NCI-H2029 treated with DMSO at 0.1 percent for 48 hours (cell line): Measurements from ENCODE around the gene ZFYVE21.
"Not testable (repeated sequence)": the region's sequence is repeated elsewhere in the genome, so short reads cannot be mapped to it uniquely, and the experiment has no call there.

Experiments used
- DNase-seq: peaks from one replicate; lab custom pipeline; 2025; lab: John Stamatoyannopoulos, UW

The ZFYVE21 gene

GRCh38 chr14:103715052-103716000, at the start of gene ZFYVE21, which contains the start of gene XRCC3:
Gene ZFYVE21, plus strand, starts transcription at chr14:103715810. Its CDS starts 32 bp downstream, at chr14:103715842.
Gene XRCC3, minus strand, starts transcription at chr14:103715451. Its CDS starts 4,364 bp downstream, at chr14:103711087.
- peak; percentile 86 for DNase-seq

DNA sequence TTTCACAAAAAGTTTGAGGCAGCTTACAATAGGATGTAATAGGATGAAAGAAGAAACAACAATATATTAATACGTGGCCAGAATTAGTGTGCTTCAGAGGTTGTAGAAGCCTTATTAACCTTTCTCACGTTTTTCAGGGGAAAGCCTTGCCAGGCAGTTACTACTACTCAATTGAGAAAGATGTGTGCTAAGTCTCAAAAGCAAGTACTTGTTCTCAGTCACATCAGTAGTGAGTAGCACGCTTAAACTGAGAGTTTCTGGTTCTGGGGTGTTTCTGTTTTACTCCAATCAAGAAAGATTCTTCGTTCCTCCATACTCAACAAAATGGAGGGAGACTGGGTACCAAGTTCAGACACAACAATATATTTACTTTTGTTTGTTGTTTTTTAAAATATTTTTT, 47.9 kb upstream of the ZFYVE21 start:
- no peak for DNase-seq

GRCh38 chr14:103668117-103668516, 47.5 kb upstream of the ZFYVE21 start:
- no peak for DNase-seq

DNA sequence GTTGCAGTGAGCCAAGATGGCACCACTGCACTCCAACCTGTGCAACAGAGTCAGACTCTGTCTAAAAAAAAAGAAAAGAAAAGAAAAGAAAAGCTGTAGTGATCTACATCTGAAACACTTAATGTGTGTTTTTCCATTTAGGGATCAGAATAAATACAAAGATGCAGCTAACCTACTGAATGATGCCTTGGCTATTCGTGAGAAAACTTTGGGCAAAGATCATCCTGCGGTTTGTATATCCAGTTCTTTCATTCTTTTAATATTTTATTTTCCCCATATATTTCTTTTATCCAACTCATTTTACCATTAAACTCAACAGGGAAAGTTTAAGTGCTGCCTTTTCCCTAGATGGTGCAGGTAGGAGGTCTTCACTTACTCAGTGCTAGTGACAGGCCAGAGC, 46.2 kb upstream of the ZFYVE21 start:
- no peak for DNase-seq

GRCh38 chr14:103671911-103672310, 43.7 kb upstream of the ZFYVE21 start:
- DNase-seq, result no peak

GRCh38 chr14:103675957-103676356, 39.7 kb upstream of the ZFYVE21 start:
- no peak for DNase-seq

DNA sequence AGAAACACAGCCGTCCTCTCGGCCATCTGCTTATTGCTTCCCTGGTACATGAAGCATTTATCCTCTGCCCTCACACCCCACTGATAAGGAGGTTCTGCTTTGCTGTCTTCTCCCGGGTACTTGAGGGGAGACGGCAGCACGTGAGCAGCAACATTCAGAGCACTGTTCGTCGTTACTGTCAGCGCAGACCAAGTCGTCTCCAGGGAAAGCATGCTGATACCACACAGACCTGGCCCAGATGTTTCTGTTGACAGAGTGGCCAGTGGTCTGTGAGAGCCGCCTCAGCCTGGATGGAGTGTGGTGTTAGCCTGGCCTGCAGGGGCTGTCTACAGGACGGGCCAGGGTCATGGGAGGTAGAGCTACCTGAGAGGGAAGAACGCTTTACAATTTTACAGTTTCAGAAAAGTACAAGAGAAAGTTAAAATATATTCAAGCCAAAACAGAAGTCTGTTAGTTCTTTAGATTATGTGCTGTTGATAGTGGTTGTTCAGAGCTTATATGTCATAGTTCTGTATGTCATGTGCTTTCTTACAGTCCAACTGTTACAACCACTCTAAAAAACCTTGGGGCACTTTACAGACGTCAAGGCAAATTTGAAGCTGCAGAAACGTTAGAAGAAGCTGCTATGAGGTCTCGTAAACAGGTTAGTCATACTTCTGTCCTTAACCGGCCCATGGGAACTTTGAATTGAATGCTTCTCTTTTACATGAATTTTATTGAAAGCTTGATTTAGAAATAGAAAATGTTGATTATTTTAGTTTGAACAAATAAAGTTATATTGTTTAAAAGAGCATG, 38.5 kb upstream of the ZFYVE21 start:
- no peak for DNase-seq

DNA sequence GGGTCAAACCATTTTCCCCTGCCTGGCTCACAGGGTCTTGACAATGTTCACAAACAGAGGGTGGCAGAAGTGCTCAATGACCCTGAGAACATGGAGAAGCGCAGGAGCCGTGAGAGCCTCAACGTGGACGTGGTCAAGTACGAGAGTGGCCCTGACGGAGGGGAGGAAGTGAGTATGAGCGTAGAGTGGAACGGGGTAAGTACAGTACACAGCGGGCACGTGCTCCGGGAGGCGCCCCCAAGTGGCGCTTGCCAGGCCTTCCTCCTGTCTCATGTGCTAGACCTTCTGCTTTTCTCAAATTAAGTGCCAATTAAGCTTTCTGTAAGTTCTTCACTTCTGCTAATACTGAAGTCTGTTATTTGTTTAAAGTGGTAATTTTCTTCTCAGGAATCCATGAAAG, 36.3 kb upstream of the ZFYVE21 start:
- no peak for DNase-seq

DNA sequence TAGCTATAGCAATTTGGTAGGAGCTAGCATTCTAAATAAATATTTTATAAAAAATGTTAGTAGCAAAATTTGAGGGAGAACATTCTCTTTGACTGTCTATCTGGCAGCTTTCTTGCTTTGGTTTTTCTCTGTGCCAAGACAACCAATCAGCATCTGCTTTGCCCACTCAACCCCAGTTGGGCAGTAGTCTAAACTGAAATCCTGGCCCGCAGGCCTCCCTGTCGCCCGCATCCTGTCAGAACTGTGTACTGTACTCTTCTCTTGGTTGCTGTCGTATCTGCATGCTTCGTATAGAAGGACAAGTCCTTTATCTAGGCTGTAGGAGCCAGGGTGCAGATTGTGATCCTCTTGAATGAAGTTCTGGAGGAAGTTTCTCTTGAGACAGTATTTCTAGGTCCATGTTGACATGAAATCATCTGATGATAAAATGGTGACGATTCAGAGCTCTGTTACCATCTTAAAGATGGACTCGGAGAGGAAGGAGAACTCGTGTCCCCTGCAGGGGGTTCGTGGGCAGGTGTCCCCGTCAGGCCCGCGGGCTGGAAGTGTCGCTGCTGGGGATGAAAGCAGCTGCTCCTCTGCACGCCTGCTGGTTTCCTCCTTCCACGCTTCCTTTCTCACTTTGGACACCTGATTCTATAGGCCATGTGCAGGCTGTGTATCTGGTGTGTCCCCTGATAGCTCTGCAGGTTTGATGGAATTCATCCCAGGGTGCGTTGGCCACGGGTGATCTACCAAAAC, 34.9 kb upstream of the ZFYVE21 start:
- DNase-seq, result no peak

GRCh38 chr14:103683139-103683538, 32.5 kb upstream of the ZFYVE21 start:
- no peak for DNase-seq

GRCh38 chr14:103684471-103684870, 31.1 kb upstream of the ZFYVE21 start:
- no peak for DNase-seq

- no peak for DNase-seq
Measured at GRCh38 chr14:103684871-103685270, 30.7 kb upstream of the ZFYVE21 start.

DNA sequence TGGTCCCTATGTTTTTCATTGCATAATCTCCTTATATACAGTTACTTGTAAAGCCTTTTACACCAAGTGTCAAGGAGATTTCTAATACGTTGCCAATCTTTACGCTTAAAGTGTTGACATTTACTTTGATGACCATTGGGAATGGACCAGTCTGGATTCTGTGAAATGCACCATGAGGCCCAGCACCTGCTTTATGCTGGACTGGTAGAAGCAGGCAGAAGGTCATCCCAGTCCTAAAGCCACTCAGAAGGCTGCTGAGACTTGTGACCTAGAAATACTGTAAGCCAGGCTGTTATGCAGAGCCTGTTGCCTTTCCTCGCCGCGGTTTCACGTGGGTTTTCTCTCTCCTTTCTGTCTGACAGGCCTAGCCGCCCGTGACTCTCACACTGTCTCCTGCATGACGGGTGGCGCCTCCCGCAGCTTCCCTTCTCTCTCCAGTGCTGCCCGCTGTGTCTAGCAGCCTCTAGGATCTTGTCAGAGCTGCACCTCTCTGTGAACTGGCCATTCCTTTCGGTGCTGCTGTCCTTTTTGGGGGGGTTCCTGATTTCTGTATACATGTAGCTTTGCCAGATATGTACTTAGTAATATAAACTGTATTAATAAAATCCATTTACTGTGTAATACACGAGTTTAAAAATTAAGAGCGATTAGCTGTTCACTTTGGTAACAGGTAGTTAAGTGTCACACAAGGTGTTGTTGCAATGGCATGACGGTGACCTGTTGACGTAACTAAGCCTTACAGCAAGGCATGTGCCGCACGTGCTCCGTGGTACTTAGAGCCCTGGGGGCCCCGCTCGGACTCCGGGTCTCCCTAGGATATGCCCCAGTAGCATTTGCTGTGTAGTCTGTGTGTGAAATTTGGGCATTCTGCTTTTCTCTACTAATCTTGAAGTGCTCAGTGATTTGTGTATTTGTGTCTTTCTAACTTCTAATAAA, 30.1 kb upstream of the ZFYVE21 start:
- no peak for DNase-seq

DNA sequence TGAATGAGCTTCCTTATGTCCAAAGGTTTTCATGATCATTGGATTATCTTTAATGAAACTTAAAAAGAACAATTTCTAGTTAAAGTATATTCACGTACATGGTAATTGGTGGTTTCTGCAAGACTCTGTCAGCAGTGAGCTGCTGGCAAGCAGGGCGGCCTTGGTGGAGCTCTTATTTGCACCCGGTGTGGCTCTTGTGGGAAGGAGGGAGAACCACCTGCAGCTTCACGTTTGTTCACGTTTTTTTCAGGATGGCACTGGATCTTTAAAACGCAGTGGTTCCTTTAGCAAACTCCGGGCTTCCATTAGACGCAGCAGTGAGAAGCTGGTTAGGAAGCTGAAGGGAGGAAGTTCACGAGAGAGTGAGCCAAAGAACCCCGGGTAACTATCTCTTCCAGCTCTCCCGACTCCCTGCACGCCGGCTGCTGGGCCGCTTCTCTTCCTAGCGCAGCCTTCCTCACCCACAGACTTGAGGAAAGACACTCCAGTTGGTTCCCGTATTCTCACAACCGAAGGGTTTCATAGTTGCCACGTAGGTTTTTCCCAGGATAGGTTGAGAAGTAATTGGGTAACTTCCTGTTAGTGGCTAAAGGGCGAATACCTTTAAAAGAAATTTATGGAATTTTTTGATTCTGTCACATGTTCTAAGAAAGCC, 28.7 kb upstream of the ZFYVE21 start:
- no peak for DNase-seq

DNA sequence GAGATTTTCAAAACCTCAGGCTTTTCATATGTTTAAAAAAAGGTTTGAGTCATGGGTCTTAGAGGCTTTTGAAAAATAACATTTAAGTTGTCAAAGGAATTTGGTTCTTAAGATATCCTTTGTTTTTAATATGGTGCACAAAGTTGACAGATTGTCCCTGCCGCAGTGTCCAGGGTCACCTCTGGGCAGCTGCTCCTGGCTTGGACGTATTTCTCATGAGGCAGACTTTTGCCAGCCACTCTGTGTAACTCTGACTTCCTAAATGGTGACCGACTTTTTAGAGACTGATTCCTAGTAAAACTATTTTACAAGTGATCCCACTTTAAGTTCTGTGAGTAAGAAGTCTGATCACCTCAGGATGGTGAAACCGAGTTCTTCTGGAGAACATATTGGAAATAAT, 27.9 kb upstream of the ZFYVE21 start:
- no peak for DNase-seq

DNA sequence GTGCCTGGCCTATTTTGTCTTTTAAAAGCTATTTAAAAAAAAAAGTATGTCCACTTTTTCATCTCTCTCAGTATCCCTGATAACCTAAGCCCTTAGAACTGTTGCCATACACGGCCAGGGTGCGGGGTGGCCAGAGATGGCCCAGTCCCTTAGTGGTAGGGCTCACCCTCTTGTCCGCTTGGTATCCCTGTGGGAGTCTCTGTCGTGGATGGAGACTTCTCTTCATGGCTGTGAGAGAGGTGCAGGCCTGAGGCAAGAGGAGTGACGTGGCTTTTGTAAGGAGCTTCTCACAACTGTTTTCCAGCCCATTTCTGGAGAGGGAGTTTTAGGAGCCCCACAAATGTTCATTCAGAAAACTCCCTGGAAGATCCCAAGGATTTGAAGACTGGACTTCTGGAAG, 27.2 kb upstream of the ZFYVE21 start:
- DNase-seq, result no peak

- no peak for DNase-seq
Measured at GRCh38 chr14:103688906-103689902, 26.4 kb upstream of the ZFYVE21 start.

DNA sequence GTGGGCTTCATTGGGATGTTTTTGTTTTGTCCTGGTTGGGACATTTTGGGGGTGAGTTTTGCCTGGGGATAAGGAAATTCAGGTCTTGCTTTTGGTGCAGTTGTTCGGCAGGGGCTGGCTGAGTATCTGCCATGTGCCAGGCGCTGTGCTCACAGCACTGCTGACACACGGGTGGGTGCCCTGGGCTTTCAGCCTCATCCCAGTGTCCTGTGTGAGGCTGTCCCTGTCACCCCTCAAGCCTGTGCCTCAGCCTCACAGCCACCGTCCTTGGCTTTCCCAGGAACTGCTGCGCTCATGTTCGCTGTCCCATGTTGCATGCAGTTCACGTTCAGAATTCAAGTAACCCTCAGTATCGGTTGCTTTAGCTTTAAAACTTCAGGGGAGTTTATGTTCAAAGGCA, 25.3 kb upstream of the ZFYVE21 start:
- no peak for DNase-seq

DNA sequence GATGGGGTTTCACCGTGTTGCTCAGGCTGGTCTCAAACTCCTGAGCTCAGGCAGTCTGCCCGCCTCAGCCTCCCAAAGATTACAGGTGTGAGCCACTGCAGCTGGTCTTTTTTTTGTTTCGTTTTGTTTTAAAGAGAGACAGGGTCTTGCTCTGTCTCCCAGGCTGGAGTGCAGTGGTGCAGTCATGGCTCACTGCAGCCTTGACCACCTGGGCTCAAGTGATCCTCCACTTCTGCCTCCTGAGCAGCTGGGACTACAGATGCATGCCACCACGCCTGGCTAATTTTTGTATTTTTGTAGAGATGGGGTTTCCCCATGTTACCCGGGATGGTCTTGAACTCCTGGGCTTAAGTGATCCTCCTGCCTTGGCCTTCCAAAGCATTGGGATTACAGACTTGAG, 24.0 kb upstream of the ZFYVE21 start:
- not testable (repeated sequence) for DNase-seq
